HG03103 (cell line): ENCODE results near the gene LRRC75B.
"Not testable (repeated sequence)": the region's sequence is repeated elsewhere in the genome, so short reads cannot be mapped to it uniquely, and the experiment has no call there.

ENCODE experiments used
- ATAC-seq: cut with Tn5 transposase; IDR thresholded peaks from one replicate; pipeline ENCODE4 v1.9.1; 2021; ENCODE audit warnings: low read depth; ENCODE audit not compliant: unreplicated experiment

LRRC75B gene, protein sequence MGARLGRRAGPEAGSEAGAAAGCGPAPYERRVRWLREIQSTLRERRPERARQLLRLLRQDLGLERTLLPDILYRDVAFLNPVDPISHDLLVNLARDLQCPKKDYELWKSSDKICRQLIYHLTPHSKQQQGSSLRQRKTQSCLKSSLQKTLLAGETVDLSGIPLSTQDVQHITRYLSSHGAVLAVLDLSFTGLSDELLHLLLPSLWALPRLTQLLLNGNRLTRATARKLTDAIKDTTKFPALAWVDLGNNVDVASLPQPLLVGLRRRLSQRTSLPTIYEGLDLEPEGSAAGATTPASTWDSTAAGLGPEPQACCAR

DNA sequence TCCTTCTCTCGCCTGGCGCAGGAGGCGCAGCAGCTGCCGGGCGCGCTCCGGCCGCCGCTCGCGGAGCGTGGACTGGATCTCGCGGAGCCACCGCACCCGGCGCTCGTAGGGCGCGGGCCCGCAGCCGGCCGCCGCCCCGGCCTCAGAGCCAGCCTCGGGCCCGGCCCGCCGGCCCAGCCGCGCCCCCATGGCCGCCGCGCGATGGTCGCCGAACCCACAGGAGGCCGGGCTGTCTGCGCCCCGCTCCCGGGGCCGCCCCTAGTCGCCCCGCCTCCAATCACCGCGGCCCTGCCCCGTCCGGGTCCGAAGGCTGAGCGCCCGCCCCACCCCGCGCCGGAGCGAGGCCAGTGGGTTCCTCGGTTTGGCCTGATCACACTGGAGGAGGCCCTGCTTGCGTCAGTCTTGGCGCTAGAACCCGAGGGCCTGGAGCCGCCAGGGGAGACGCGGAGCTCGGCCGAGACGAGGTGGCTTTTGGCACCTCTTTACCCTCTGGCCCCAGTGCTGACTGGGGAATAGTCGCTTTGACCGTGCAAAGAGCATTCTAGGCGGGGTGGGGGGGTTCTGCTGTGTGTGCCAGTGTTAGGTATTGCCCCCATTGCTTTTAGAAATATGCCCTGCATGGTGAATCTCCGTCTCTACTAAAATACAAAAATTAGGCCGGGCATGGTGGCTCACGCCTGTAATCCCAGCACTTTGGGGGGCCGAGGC is at the start of gene LRRC75B:
Gene LRRC75B (minus strand): TSS at position 223 of the 708 bp plus-strand sequence. CDS start 34 bp downstream, at position 189.
- peak; percentile 55 for ATAC-seq

DNA sequence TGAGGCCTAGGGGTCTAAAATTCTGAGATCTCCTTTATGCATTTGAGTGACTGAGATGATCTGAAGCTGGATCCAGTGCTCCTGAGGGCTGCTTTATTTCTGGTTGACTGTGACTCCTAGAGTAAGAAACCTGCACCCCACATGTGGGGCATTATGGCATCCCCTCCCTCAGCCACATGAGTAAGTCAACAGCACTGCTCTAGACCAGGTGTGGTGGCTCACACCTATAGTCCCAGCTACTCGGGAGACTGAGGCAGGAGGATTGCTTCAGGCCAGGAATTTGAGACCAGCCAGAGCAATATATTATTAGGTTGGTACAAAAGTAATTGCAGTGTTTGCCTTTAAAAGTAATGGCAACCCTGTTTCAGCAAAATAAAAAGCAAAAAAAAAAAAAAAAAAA is 49.4 kb upstream of the LRRC75B start:
- ATAC-seq, result not testable (repeated sequence)

DNA sequence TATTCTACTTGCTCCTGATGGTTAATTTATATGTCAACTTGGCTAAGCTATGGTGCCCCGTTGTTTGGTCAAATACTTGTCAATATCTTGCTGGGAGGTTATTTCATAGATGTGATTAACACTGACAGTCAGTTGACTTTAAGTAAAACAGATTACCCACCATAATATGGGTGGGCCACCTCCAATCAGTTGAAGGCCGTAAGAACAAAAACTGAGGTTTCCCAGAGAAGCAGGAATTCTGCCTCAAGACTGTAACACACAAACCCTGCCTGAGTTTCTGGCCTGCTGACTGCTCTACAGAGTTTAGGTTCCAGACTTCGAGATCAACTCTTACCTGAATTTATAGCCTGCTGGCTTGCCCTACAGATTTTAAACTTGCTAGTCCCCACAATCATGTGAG is 43.6 kb upstream of the LRRC75B start:
- not testable (repeated sequence) for ATAC-seq

DNA sequence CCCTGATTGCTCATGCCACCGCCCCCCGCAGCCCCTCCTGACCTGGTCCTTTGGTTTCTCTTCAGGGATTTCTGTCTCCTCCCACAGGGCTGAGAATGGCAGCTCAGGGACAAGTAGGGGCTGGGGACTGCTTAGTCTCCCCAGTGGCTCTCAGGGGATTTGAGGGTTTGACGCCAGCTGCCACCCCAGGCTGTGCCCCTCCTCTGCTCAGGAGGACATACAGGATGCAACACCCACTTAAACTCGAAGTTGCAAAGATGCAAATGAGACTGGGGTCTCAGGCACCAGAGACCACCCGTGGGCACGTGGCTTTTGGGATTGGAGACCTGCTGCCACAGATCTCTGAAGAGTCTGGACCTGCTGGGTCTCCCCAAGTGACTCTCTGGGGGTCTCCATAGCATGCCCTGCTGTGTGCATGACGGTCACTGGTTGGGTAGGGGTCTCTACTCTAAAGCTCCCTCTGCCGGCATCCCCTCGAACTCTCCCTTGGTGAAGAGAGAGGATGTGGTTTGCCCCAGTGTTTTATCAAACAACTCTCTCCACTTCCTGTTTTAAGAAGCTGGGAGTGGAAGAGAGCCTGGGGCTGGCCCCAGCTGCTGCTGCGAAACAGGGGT is 42.0 kb upstream of the LRRC75B start:
- ATAC-seq, result not testable (repeated sequence)

DNA sequence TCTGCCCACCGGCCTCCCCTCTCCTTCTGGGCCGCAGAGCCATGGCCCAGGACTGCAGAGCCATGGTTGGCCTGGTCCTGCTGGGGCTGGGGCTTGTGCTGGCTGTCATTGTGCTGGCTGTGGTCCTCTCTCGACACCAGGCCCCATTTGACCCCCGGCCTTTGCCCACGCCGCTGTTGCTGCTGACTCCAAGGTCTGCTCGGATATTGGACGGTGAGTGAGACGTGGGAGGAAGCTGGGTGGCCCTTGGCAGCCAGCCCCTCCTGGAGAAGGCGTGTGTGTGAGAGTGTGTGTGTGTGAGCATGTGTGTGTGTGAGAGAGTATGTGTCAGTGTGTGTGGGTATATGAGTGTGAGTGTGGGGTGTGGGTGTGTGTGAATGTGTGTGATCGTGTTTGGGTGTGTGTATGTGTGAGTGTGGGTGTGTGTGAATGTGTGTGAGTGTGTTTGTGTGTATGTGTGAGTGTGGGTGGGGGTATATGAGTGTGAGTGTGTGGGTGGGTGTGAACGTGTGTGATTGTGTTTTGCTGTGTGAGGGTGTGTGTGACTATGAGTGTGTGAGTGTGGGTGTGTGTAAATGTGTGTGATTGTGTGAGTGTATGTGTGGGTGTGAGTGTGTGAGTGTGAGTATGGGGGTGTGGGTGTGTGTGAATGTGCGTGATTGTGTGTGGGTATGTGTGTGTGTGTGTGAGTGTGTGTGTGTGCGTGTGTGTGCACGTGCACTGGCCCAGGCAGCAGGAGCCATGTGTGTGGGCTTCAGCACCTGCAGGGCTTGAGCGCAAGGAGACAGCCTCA is 40.6 kb upstream of the LRRC75B start:
- ATAC-seq, result not testable (repeated sequence)

DNA sequence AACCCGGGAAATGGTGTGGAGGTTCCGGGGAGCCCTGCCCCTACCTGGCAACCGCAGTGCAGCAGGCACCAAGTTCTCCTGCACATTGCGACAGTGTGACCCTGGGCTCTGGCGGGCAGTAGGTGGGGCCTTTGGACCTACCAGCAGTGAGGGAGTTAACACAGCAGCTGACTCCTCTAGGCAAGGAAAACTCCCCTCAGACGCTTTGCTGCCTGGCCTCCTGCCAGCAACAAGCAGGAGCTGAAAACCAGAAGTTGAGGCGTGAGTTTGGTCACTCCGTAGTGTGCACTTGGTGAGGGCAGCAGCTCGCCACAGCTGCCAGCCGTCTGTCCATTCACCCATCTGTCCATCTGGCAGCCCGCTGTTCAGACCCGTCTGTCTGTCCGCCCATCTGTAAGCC is 39.8 kb upstream of the LRRC75B start:
- ATAC-seq, result not testable (repeated sequence)

DNA sequence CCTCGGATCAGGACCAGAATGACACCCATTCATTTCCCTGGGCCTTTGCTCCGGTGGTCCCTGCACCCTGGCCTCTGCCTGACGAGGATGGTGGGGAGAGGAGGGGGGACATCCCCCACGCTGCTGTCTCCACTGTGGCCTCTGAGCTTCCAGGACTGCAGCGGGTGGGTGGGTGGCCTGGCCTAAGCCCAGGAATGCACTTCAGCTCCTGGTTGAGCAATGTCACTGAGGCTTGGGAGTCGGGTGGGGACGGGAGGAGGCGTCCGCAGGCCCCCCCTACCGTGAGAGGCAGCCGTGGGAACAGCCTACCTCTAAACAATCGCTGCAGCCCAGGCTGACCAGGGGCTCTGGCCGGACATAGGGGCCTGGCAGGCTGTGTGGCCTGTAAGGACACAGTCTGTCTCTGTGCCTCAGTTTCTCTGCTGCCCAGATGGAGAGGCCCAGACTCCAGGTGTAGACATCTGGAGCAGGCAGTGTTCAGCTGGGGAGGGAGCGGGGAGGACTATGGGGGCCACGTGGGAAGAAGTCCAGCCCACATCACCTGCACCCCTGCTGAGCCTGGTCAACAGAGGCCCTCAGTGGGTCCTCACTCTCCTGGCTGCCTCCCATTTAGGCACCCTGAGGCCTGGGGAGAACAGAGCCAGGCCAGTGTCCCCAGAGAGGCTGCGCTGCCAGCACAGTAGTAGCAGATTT is 38.7 kb upstream of the LRRC75B start:
- ATAC-seq, result not testable (repeated sequence)

DNA sequence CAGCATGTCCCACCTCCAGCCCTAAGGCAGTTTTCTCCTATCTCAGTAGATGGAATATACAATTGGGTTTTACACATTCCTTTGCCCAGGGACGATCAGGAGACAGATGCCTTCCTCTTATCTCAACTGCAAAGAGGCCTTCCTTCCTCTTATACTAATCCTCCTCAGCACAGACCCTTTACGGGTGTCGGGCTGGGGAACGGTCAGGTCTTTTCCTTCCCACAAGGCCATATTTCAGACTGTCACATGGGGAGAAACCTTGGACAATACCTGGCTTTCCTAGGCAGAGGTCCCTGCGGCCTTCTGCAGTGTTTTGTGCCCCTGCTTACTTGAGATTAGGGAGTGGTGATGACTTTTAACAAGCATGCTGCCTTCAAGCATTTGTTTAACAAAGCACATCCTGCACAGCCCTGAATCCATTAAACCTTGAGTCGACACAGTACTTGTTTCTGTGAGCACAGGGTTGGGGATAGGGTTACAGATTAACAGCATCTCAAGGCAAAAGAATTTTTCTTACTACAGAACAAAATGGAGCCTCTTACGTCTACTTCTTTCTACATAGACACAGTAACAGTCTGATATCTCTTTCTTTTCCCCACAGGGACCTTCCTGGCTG is 38.0 kb upstream of the LRRC75B start:
- ATAC-seq, result not testable (repeated sequence)

DNA sequence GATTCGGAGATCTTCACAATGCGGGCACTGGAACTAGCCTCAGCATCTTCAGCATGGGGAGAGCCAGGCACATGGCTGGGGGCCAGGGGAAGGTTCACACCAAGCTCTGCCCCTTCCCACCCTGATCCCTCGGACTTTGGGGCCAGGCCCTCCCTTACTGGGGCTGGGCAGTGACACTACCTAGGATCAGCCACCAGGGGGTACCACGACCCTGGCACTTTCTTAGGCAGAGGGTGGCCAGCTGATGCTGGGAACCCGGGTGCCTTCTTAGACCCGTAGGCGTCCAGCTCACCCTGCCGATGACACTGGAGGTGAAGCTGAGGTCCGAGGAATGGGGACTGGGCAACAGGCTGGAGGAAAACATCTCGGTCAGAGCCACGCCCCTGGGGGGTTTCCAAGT is 36.2 kb upstream of the LRRC75B start:
- ATAC-seq, result not testable (repeated sequence)

DNA sequence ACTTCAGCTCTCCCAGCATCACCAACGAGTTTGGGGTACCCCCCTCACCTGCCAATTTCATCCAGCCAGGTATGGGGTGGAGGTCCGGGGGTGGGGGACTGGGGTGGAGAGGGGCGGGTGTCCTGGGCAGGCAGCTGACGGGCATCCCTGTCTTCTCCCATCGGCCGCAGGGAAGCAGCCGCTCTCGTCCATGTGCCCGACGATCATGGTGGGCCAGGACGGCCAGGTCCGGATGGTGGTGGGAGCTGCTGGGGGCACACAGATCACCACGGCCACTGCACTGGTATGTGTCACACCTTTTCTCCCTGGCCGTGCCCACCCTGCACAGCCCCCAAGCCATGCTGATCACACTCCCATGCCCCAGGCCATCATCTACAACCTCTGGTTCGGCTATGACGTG is 35.0 kb upstream of the LRRC75B start:
- not testable (repeated sequence) for ATAC-seq

DNA sequence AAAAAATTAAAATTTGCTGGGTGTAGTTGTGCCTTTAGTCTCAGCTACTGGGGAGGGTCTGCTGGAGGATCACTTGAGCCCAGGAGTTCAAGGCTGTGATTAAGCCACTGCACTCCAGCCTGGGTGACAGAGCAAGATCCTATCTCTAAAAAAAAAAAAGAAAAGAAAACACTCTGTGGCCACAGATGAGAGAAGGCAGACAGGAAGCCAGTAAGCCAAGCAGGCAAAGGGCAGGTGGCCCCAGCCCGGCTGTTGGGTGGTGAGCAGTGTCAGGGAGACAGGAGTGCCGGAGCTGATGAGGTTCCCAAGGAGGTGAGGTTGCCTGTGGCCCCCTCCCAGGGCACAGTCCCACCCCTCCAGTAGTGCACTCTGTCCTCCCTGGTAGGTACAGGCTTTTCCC is 29.7 kb upstream of the LRRC75B start:
- not testable (repeated sequence) for ATAC-seq

DNA sequence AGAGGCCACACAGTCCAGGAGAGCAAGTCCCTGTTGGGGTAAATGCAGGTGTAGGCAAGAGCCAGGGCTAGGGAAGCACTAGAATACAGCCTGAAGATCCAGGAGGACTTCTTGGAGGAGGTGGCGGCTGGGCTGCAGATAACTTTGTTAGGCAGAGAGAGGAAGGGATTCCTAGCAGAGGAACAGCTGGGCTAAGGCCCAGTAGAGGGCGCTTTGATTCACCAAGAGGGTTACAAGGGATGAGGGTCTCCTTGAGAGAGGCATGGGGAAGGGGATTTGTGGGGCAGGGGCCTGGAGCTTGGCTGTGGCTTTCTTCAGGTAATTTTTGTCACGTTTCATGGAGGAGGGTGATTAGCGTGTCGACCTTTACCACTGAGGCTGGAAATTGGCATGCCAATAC is 28.4 kb upstream of the LRRC75B start:
- ATAC-seq, result not testable (repeated sequence)

DNA sequence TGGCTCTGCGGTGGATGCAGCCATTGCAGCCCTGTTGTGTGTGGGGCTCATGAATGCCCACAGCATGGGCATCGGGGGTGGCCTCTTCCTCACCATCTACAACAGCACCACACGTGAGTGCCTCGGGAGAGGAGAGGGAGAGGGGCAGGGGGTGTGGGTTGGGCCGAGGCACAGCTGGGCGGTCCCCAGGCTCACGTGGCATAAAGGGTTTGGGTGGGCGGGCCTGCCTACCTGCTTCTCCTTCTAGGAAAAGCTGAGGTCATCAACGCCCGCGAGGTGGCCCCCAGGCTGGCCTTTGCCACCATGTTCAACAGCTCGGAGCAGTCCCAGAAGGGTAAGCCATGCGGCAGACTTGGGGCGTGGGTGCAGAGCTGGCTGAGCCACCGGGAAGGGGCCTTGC is 21.9 kb upstream of the LRRC75B start:
- ATAC-seq, result not testable (repeated sequence)

DNA sequence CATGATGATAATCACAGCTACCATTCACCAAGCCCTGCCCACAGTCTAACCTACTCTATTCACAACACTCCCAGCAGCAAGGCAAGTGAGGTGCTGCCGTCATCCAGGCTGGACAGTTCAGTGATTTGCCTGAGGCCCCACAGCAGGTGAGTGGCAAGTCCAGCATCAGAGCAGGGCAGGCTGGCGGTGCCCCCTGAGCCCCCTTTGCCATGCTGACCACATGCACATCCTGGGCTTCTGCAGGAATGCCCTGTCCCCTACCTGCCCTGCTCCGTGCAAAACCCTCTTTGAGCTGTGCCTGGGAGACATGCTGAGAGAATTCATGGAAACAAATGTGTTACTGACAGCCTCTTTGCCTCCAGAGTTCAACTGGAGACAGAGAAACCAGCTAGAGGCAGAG is 17.0 kb upstream of the LRRC75B start:
- not testable (repeated sequence) for ATAC-seq

DNA sequence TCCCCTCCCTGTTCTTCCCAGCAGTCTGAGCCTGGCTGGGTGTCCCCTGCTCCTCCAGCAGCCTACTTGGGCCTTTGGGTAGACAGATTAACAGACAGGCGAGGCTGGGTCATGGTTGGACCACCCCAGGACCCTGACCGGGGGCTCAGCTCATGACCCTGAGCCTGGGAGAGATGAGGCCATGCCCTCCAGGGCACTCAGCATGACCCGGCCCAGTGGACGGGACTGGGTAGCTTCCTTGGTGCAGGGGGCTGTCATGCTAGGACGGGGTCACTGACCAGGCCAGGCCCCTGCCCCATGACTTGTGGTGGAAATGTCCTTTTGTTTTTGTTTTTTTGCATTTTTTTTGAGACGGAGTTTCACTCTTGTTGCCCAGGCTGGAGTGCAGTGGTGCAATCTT is 15.5 kb upstream of the LRRC75B start:
- ATAC-seq, result not testable (repeated sequence)

DNA sequence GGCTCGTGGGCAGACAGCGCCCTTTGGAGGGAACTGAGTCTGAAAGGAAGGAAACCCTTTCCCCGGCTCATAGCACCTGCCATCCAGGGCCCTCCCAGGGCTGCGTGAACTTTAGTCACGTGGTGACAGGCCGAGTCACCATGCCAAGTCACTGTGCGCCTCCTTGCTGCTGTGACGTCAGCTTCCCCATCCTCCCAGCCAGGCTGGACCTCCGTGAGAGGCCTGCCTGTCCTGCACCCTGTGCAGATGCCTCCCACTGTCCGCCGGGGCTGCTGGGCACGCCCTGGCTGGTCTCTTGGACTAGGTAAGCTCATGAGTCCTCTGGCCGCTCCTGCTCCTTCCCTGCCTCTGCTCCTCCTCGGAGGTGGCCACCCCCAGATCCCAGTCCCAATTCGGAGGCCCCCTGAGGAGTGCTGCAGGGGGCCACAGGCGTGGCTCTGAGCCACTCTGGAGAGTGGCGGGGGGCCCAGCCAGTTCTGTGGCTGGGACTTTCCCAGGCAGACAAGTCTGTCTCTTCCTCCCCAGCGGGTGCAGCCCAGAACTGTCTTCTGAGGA is 14.6 kb upstream of the LRRC75B start:
- peak; percentile 57 for ATAC-seq

DNA sequence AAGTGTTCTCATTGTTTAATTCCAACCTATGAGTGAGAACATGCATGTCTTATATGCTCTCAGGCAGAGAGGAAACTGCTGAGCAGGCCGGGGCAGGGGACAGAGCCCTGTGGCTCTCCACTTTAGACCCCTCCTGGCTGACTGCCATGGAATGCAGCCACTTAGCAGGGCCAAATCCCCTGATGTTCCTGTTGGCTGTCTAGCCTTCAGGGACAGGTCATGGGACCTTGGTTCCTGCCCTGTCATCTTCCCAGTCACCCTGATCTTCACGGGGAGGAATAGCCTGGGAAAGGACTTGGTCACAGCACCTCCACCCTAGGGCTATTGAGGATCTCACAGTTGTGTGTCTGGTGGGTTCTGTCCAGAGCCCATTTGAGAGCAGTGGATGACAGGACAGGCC is 13.5 kb upstream of the LRRC75B start:
- ATAC-seq, result not testable (repeated sequence)

DNA sequence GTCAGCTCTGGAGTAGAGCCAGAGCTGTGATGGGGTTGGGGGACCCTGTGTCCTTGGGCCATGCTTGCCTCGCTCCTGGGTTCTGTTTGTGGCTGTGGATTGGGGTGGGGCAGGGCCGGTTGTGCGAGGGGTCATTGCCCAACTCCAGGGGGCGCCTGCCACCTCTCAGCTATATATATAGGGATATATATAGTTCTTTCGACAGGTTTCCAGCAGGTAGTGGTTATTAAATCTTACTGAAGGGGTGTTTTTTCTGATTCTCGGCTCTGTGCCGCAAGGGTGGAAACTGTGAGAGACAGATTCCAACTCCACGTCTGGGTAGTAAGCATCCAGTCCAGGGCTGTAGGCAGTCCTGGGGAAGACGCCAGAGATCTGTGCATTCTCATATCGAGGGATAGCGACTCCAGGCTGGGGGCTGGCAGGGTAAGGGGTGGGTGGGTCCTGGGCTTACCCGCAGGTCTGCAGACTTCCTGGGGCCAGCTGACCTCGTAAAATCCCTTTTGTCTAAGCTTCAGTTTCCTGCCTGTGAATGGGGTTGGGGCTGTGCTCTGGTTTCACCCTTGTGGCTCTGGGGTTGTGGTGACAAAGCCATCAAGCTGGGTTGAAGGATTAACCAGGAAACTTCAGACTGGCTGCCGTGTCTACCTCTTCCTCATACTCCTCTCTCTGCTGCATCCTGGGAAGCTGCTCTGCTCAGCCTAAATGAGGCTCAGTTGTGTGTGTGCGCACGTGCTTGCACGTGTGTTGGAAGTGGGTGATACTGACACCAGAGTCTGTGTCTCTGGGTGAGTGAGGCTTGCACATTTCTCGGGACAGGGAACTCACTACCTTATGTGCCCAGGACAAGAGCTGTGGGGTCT is 11.1 kb upstream of the LRRC75B start:
- not testable (repeated sequence) for ATAC-seq
